ENCODE data around the gene BICDL1.

DNA sequence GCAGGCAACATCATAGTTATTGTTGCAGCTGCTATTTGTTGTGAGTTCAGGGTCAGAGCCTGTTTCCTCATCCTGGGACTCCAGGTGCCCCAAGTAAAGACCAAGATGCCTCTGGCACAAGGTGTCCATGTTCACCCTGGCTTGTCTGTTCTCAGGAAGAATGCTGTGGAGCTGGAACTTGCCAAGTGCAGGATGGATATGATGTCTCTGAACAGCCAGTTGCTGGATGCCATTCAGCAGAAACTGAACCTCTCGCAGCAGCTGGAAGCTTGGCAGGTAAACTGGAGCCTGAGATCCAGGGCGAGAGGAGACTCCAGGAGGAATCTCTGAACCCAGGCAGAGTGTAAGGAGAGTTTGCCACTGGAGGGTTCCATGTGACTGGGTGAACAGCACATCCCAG, 100.8 kb downstream of the BICDL1 start:
- TF ChIP-seq, protein P1, sequence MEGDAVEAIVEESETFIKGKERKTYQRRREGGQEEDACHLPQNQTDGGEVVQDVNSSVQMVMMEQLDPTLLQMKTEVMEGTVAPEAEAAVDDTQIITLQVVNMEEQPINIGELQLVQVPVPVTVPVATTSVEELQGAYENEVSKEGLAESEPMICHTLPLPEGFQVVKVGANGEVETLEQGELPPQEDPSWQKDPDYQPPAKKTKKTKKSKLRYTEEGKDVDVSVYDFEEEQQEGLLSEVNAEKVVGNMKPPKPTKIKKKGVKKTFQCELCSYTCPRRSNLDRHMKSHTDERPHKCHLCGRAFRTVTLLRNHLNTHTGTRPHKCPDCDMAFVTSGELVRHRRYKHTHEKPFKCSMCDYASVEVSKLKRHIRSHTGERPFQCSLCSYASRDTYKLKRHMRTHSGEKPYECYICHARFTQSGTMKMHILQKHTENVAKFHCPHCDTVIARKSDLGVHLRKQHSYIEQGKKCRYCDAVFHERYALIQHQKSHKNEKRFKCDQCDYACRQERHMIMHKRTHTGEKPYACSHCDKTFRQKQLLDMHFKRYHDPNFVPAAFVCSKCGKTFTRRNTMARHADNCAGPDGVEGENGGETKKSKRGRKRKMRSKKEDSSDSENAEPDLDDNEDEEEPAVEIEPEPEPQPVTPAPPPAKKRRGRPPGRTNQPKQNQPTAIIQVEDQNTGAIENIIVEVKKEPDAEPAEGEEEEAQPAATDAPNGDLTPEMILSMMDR (conservative IDR thresholded peaks at IDR 0.05; ENCODE audit: low read length): no peak
- TF ChIP-seq EZH2phosphoT487 (IDR thresholded peaks at IDR 0.05; ENCODE audit: borderline replicate concordance): no peak
